HEK293T (cell line): Measurements from ENCODE around the gene LHFPL5.

Experiments used
- BHLHE40 ChIP-seq: fragments of 450-650 bp; IDR thresholded peaks from 2 replicates; pipeline ENCODE4 v1.6.1; 2016; ENCODE audit warnings: mild to moderate bottlenecking, moderate library complexity, borderline replicate concordance
- ELF4 ChIP-seq: fragments of 450-650 bp; IDR thresholded peaks from 2 replicates; pipeline ENCODE4 v1.6.1; 2017; ENCODE audit warnings: antibody characterized with exemption
- FOXA1 ChIP-seq: fragments of 450-650 bp; IDR thresholded peaks from 2 replicates; pipeline ENCODE4 v1.6.1; 2016; ENCODE audit warnings: mild to moderate bottlenecking
- FOXM1 ChIP-seq: fragments of 450-650 bp; IDR thresholded peaks from 2 replicates; pipeline ENCODE4 v1.6.1; 2017; ENCODE audit warnings: mild to moderate bottlenecking, borderline replicate concordance
- SUZ12 ChIP-seq: fragments of 450-650 bp; IDR thresholded peaks from 2 replicates; pipeline ENCODE4 v1.6.1; 2016; ENCODE audit warnings: mild to moderate bottlenecking
- ZNF384 ChIP-seq: fragments of 450-650 bp; IDR thresholded peaks from 2 replicates; pipeline ENCODE4 v1.6.1; 2016

GRCh38 chr6:35801148-35801547 is 4.0 kb upstream of the LHFPL5 start:
- TF ChIP-seq FOXA1 (no peak), BHLHE40 (no peak), FOXM1 (no peak), ZNF384 (no peak), SUZ12 (no peak), ELF4 (no peak)
